Stomach (tissue), 4 donors: Measurements from ENCODE around the gene DIPK1B.

ENCODE experiments used
- EP300 ChIP-seq: sonication (generic); formaldehyde crosslinking; IDR thresholded peaks from one replicate; pipeline ENCODE4 v1.6.1; 2017; ENCODE audit warnings: antibody characterized with exemption
- POLR2A ChIP-seq, 4 donors: fragments of 450-650 bp; IDR thresholded peaks; one replicate each; pipeline ENCODE4 v1.6.1; 2016; ENCODE audit warnings: antibody characterized with exemption in 4 of 4, control low read depth in 2 of 4, mild to moderate bottlenecking in 1 of 4, moderate library complexity in 1 of 4
- POLR2AphosphoS5 ChIP-seq, 3 donors: sonication (generic); formaldehyde crosslinking; IDR thresholded peaks; one replicate each; pipeline ENCODE4 v1.6.1; 2016; ENCODE audit warnings: antibody characterized with exemption in 3 of 3
- TF ChIP-seq, protein P1 (sequence below), 7 experiments: fragments of 450-650 bp in 4 of 7; fragments of 200-600 bp in 3 of 7; sonication (generic) in 3 of 7; IDR thresholded peaks; one replicate each; pipeline ENCODE4 v1.5.1; 2016 to 2019; ENCODE audit warnings: antibody characterized with exemption in 7 of 7, control low read depth in 2 of 7, mild to moderate bottlenecking in 1 of 7

DNA sequence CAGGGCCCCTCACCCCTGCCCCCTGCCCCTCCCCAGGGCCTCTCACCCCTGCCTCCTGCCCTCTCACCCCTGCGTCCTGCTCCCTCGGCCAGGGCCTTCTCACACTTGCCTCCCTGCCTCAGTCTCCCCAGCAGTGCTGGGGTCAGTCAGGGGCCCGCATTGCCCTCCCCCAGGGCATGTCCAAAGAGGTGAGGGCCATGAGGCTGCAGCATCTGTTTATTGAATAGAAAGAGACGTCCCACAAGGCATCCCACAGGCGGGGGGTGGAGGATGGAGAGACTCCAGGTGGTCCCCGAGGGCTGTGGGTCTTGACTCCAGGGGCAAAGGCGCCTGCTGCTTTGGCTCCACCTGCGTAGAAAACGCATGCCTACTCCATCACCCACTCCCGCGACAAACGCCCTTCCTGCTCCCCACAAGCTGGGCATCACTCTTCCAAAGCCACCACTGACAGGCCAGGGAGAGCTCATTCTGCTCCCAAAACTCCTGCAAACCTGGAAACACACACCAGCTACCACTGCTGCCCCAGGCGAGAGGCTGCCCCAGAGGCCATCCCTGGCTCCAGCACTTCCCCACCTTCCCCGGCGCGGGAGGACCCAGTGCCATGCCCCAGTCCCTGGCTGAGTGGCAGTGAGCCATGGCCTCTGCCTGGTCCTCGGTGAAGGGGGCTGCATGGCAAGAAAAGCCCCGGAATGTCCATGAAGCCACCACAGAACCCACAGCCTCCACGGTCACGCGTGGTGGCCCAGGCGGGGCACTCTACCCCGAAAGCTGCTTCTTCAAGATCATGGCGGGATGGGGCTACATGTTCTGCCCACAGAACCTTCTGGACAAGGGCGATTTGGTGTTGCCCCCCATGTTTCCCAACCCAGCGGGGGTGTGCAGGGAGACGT is 47.3 kb downstream of the DIPK1B start:
- TF ChIP-seq, protein P1, sequence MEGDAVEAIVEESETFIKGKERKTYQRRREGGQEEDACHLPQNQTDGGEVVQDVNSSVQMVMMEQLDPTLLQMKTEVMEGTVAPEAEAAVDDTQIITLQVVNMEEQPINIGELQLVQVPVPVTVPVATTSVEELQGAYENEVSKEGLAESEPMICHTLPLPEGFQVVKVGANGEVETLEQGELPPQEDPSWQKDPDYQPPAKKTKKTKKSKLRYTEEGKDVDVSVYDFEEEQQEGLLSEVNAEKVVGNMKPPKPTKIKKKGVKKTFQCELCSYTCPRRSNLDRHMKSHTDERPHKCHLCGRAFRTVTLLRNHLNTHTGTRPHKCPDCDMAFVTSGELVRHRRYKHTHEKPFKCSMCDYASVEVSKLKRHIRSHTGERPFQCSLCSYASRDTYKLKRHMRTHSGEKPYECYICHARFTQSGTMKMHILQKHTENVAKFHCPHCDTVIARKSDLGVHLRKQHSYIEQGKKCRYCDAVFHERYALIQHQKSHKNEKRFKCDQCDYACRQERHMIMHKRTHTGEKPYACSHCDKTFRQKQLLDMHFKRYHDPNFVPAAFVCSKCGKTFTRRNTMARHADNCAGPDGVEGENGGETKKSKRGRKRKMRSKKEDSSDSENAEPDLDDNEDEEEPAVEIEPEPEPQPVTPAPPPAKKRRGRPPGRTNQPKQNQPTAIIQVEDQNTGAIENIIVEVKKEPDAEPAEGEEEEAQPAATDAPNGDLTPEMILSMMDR (IDR thresholded peaks at IDR 0.05), result no peak
- TF ChIP-seq POLR2A (IDR thresholded peaks at IDR 0.05), result no peak
- TF ChIP-seq POLR2AphosphoS5 (IDR thresholded peaks at IDR 0.05), result no peak
- no peak for TF ChIP-seq EP300
